Left cardiac atrium (tissue), 4 donors: ENCODE results near the gene RBL2. TPM values are rescaled to one million over a fixed set of nuclear protein-coding genes. Genes with fewer than 3 reads are reported as not detected.
"Not testable (repeated sequence)": the region's sequence is repeated elsewhere in the genome, so short reads cannot be mapped to it uniquely, and the experiment has no call there.

Experiments
- ATAC-seq, 2 donors: fragments of 200-7000 bp; cut with Tn5 transposase; one replicate each; pipeline ENCODE4 v1.9.1; 2020; ENCODE audit warnings: mild to moderate bottlenecking in 2 of 2, moderate library complexity in 2 of 2
- DNase-seq: peaks from one replicate; pipeline ENCODE4 v3.0.0-alpha.2; 2020
- intact Hi-C, 2 donors: fragments of 100-400 bp; cut with DNase I; formaldehyde crosslinking; loops; one replicate each; pipeline versions ENCODE4 v1.14.1 to v1.15.1; 2022 to 2023
- total RNA-seq, 2 donors: library from RNA; stranded (reverse); fragmentation: NEBNext Ultra II Directional; extraction: Animal tissue kit (Norgen Biotek cat#: 25700); gene quantifications; one replicate each; pipeline ENCODE4 v1.2.1, GENCODE V29; 2021
- donor health status: DM: no; HTN: yes; CAD: no.
- donor health status: DM: no; HTN: yes; CAD: no; lungs with severe emphysema.
- donor health status: DM: yes; HTN: yes; CAD: no.
- donor health status: Dilated cardiomyopathy.

RBL2 gene
- total RNA-seq, 2 donors from 2014 or later: 40.4 to 40.7 TPM

- ATAC-seq (peak; percentile 16 to 20), DNase-seq (peak; percentile 44)
- intact Hi-C loops: no loop called here
Observed at GRCh38 chr16:53502331-53503269, 68.3 kb downstream of the RBL2 start, which contains the start of gene AKTIP. Gene AKTIP, minus strand, starts transcription at chr16:53503209. Its CDS starts 2,950 bp downstream, at chr16:53500259.

DNA sequence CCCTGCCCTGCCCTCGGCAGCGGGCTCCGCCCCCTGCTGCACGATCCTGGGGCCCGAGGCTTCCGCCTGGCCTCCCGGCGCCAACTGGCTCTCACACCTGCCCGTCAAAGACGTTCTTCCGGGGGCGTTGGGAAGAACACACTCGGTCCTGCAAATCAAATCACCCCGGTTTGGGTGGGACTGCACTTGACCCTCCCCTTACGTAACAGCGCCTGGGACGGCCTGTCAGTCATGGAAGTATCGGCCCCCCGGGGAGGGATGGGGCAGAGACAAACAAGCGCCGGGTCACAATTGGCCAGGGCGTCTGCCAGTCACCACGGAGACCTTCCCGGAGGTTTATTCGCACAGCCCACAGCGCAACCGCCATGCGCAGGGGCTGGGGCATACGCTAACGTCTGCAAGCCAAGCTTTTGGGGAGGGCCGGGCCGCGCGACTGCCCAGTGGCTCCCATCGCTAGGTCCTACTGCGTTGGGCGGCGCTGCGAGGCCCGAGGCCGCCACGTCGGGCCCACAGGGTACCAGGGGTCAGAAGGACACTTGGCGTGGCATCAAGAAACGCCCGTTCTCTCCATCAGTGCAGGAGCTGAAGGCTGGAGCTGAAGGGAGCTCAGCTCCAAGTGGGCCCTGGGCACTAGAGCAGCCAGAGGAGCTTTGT, 69.1 kb downstream of the RBL2 start:
- ATAC-seq (peak; percentile 93 to 95), DNase-seq (peak; percentile 100)
- intact Hi-C loops: no loop called here

GRCh38 chr16:53503991-53504663, 69.9 kb downstream of the RBL2 start:
- DNase-seq (peak; percentile 71), ATAC-seq (peak; percentile 7 to 8)
- intact Hi-C loops: no loop called here

- ATAC-seq: no peak
- DNase-seq: no peak
- intact Hi-C loops: no loop called here
Observed at GRCh38 chr16:53504665-53505064, 70.4 kb downstream of the RBL2 start.

DNA sequence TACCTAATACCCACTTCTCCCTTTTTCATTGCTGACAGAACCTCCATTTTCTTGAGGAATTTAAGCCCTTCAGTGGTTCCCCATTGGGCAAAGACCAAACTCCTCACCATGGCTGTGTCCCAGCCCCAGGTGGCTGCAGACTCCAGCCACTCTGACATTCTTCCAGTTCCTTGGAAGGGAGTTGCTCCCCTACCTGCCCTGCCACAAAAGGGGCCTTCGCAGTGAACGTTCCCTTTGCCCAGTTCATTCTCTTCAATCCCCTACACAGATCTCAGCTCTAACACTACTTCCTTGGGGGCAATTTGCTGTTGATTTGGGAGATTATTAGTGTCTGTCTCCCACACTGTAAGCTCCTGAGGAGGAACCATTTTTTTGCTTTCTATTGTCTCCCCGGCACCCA, 72.0 kb downstream of the RBL2 start:
- DNase-seq: no peak
- ATAC-seq: no peak
- intact Hi-C loops: no loop called here

- no peak for ATAC-seq
- intact Hi-C loops: no loop called here
- DNase-seq: no peak
Observed at GRCh38 chr16:53507464-53508179, 73.4 kb downstream of the RBL2 start.

DNA sequence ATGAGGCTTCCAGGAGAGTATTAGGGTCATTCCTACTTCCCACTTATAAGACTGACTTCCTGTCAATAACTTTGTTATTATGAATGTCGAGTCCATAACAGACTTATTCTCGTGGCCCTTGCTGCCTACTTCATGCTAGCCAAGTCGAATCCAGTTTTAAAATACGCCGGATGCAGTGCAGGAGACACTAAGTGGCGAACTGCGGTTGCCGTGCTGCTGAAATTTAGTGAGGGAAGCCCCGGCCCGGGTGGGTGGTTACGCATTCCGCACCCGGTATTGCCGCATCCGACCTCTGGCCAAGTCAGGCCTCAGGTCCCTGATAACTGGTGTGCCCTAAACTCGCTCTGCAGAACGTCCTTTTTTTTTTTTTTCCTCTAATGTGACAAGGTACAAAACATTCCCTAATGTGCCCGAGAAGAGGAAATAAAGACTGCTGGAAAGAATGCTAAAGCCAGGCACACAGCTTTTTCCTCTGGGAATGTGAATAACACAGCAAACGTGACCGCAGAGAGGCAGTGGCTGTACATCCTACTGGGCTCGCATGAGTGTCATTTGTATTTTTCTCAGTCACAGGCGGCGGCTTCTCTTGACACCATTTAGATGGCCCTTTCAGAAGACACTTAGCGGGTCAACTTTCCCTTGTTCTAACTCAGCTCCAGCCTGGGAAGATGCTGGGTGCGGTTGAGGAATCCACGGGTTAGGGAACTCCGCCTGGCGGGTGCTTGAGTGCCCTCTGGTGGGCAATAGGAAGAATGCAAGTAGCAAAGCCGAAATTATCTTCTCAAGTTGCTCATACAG, 75.8 kb downstream of the RBL2 start:
- peak; percentile 76 for DNase-seq
- intact Hi-C loops: no loop called here
- peak; percentile 79 to 84 for ATAC-seq

GRCh38 chr16:53510704-53511070, 76.4 kb downstream of the RBL2 start:
- intact Hi-C loops: no loop called here
- no peak for ATAC-seq
- no peak for DNase-seq

GRCh38 chr16:53511084-53511402, 76.8 kb downstream of the RBL2 start:
- intact Hi-C loops: no loop called here
- ATAC-seq: peak in 1 of 2 donors; percentile 9
- DNase-seq: no peak

DNA sequence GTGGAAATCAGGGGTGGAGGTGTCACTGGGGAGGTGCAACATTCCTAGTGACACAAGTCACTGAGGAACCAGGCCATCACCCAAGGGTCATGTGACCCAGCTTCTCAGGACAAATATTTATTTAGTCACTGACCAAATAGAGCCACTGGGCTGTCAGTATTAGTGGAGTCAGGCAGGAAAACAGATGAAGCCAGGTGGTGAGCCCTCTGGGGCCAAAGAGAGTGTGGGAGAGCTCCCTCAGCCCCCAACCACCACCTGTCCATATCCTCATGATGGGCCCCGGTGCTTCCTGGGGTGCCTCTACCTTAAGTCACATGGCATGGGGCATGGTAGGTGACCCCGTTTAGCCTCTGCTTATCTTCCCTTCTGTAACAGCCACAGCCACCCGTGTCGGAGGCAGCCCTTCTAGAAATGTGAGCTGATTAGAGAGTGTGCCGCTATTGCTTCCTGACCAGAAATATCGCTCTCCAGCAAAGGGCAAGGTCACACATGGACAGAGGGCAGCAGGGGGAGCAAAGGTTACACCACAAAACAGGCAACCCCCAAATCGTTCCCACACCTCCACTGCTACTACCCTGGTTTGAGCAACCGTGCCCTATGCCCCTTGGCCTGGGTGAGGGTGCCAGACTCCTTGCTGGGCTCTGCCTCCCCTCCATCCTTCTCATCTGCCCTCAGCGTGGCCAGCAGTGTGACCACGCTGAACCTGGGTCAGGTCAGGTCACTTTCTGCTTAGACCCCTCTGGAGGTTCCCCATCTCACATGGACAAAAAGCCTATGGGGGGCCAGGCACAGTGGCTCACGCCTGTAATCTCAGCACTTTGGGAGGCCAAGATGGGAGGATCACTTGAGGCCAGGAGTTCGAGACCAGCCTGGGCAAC, 77.4 kb downstream of the RBL2 start:
- no peak for DNase-seq
- peak in 1 of 2 donors; percentile 9 for ATAC-seq
- intact Hi-C loops: no loop called here

DNA sequence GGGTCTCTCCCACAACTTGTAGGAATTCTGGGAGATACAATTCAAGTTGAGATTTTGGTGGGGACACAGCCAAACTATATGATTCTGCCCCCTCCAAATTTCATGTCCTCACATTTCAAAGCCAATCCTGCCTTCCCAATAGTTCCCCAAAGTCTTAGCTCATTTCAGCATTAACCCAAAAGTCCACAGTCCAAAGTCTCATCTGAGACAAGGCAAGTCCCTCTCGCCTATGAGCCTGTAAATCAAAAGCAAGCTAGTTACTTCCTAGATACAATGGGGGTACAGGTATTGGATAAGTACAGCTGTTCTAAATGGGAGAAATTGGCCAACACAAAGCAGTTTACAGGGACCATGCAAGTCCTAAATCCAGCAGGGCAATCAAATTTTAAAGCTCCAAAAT, 78.5 kb downstream of the RBL2 start:
- DNase-seq, intact Hi-C loops, ATAC-seq: not testable (repeated sequence)

- intact Hi-C loops: no loop called here
- ATAC-seq (peak; percentile 42 to 50), DNase-seq (no peak)
Observed at GRCh38 chr16:53515259-53515658, 81.0 kb downstream of the RBL2 start.

DNA sequence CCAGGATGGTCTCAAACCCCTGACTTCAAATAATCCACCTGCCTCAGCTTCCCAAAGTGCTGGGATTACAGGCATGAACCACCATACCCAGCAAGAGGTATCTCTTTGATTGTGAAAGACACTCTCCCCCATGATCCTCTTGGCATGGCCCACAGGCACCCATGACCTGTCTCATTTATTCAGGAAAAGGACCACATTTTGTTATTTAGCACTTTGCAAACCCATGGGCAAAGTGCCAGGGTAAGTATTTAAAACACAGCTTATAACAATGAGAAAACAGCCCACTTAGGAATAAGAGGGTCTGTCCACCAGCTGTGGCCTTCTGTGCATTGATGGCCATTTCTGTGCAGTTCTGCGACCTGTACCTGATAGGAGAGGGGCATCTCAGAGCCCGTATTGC, 81.5 kb downstream of the RBL2 start:
- no peak for DNase-seq
- no peak for ATAC-seq
- intact Hi-C loops: no loop called here

- ATAC-seq: no peak
- intact Hi-C loops: no loop called here
- DNase-seq: no peak
Observed at GRCh38 chr16:53517851-53518250, 83.6 kb downstream of the RBL2 start.

DNA sequence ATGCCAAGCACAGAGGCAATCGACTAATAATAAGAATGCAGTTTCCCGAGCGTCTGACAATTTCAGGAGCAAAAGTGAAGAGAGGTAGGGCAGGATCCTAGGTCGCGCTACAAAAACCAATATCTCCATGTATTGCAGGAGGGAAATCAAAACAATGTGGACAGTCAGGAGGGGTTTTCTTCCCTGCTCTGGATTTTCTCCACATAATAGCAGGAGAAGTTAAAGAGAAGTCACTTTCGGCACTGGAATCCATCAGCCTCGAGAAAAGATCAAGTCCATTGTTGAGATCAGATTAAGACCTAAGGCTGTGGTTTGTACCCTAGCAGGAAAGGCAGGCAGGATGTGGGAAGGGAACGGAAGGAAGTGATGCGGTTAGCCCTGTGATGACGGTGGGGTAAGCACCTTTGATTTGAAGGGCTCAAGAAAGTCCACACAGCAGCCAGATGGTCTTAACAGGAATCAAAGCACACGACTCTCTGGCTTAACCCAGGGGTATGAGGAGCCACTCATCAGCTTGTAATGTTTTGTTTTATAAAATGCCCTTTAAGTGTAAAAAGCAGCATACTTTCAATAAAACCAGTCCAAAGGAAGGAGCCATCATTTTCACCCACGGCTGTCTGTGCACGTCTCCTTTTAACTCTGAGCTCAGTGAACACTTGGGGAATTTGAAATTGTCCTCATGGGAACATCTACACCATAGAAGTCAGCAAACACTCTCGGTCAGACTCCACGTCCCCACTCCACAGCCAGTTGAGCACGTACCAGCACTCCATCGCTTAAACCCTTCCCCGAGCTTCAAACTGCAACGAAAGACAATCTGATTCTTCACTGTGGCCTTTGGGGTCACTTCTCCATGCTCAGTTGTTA, 84.5 kb downstream of the RBL2 start:
- DNase-seq (peak; percentile 72), ATAC-seq (peak; percentile 82 to 86)
- intact Hi-C loops: no loop called here

GRCh38 chr16:53519417-53520091, 85.3 kb downstream of the RBL2 start:
- ATAC-seq (no peak), DNase-seq (no peak)
- intact Hi-C loops: no loop called here
